ENCODE measurements around the gene RSPO3. TPM values are rescaled to one million over a fixed set of nuclear protein-coding genes. Genes with fewer than 3 reads are reported as not detected.
"Not testable (repeated sequence)": the region's sequence is repeated elsewhere in the genome, so short reads cannot be mapped to it uniquely, and the experiment has no call there.

RSPO3 gene
- total and polyA plus RNA-seq, 2 of the 4 experiments (the other 2 are of a cell fraction): not detected

GRCh38 chr6:127097442-127097841 lies 21.0 kb upstream of the RSPO3 start:
- H3K4me3 ChIP-seq (ENCODE audit: insufficient read depth, low read depth, low read length); H2BK15ac ChIP-seq (ENCODE audit: low read depth, low read length); H3K23ac ChIP-seq (ENCODE audit: low read depth, low read length); H2BK5ac ChIP-seq (ENCODE audit: low read depth, low read length, poor library complexity, severe bottlenecking); H3K4me2 ChIP-seq (ENCODE audit: low read depth, low read length); H2AK9ac ChIP-seq (replicated peaks; ENCODE audit: low read depth, low read length, poor library complexity); CTCF ChIA-PET; H3K4me1 ChIP-seq (ENCODE audit: control insufficient read depth, insufficient read depth, low read length); H3K27me3 ChIP-seq (ENCODE audit: control insufficient read depth, insufficient read depth, low read length); H3K79me1 ChIP-seq (ENCODE audit: low read depth in 1 of 2, low read length in 2 of 2); H2AK5ac ChIP-seq (ENCODE audit: low read depth, low read length); H2AFZ ChIP-seq (replicated peaks; ENCODE audit: low read length, poor library complexity); H4K20me1 ChIP-seq (ENCODE audit: insufficient read depth, low read length); dilution Hi-C loops (cut with HindIII; ENCODE audit: low sequenced_read_pairs, unreplicated experiment); intact Hi-C loops (cut with micrococcal nuclease); H4K5ac ChIP-seq (ENCODE audit: low read depth, low read length); BruUV-seq (replicated peaks); H3K9me3 ChIP-seq (ENCODE audit: control insufficient read depth, insufficient read depth, low read length); H3K4ac ChIP-seq (ENCODE audit: low read depth, low read length); H3K14ac ChIP-seq (replicated peaks; ENCODE audit: low read depth, low read length); in situ Hi-C loops (cut with MboI; ENCODE audit: low sequenced_read_pairs); H2BK20ac ChIP-seq (ENCODE audit: low read depth, low read length); DNase-seq; H3K27ac ChIP-seq (ENCODE audit: insufficient read depth, low read length); H2BK120ac ChIP-seq (ENCODE audit: low read depth, low read length); H4K91ac ChIP-seq (ENCODE audit: insufficient read depth, low read depth, low read length); POLR2A ChIA-PET (ENCODE audit: unreplicated experiment); H3K9ac ChIP-seq (ENCODE audit: low read depth, low read length); H4K8ac ChIP-seq (ENCODE audit: low read depth in 2 of 2, low read length in 2 of 2); H3K9me1 ChIP-seq (ENCODE audit: insufficient read depth, low read length); H3K56ac ChIP-seq (ENCODE audit: extremely low read depth, insufficient read depth, low read length); ATAC-seq (ENCODE audit: low read depth); H3K18ac ChIP-seq (ENCODE audit: low read depth, low read length); H3K36me3 ChIP-seq (ENCODE audit: control insufficient read depth, insufficient read depth, low read length): not testable (repeated sequence)
- WGBS, 2 experiments (ENCODE audit: extremely low coverage in 2 of 2, insufficient read length in 1 of 2): no CpG with 5 or more reads among the region's 5 CpGs

Measured in IMR-90 (cell line).